NB4 (cell line): ENCODE measurements around the gene KRT85.

Experiments
- DNase-seq: peaks from one replicate; pipeline ENCODE4 v3.0.0; 2010; ENCODE audit warnings: low read depth
- H3K4me3 ChIP-seq: one replicate; pipeline ENCODE4 v1.5.1; 2011; ENCODE audit warnings: mild to moderate bottlenecking, low read depth, low read length, moderate library complexity
- MYC ChIP-seq: IDR thresholded peaks from 2 replicates; pipeline ENCODE4 v1.6.1; 2011; ENCODE audit warnings: low read depth, low read length
- POLR2A ChIP-seq: IDR thresholded peaks from 2 replicates; pipeline ENCODE4 v1.6.1; 2011; ENCODE audit warnings: mild to moderate bottlenecking; ENCODE audit not compliant: insufficient read length; ENCODE audit errors: extremely low read depth
- TF ChIP-seq, protein P1 (sequence below): IDR thresholded peaks from 2 replicates; pipeline ENCODE4 v1.6.1; 2011; ENCODE audit warnings: low read depth, low read length
- TF ChIP-seq, protein P2 (sequence below): IDR thresholded peaks from one replicate; pipeline ENCODE4 v1.5.1; 2012; ENCODE audit warnings: low read depth, low read length

The KRT85 gene

DNA sequence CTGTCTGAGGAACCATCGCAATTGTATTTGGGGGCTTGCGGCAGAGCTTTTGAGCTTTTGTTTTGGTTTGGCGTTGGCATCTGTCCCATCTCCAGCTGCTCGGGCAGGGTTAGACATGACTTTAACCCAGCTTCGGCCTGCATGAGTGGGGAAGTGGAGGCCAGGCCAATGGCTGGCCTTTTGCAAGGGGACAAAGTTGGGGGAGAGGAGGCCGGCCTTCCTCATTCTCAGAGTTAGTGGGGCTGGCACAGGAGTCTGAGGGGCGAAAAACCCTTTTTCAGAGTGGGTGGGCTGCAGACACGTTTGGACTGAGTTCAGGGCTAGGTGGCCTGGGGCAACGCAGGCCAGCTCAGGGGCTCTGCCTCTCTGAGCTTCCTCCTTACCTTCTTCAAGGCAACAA, 33.6 kb upstream of the KRT85 start:
- no peak for DNase-seq
- H3K4me3 ChIP-seq: no peak overlapping the region
- TF ChIP-seq, protein P1, sequence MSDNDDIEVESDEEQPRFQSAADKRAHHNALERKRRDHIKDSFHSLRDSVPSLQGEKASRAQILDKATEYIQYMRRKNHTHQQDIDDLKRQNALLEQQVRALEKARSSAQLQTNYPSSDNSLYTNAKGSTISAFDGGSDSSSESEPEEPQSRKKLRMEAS: no peak
- TF ChIP-seq MYC (no peak), POLR2A (no peak)
- TF ChIP-seq, protein P2, sequence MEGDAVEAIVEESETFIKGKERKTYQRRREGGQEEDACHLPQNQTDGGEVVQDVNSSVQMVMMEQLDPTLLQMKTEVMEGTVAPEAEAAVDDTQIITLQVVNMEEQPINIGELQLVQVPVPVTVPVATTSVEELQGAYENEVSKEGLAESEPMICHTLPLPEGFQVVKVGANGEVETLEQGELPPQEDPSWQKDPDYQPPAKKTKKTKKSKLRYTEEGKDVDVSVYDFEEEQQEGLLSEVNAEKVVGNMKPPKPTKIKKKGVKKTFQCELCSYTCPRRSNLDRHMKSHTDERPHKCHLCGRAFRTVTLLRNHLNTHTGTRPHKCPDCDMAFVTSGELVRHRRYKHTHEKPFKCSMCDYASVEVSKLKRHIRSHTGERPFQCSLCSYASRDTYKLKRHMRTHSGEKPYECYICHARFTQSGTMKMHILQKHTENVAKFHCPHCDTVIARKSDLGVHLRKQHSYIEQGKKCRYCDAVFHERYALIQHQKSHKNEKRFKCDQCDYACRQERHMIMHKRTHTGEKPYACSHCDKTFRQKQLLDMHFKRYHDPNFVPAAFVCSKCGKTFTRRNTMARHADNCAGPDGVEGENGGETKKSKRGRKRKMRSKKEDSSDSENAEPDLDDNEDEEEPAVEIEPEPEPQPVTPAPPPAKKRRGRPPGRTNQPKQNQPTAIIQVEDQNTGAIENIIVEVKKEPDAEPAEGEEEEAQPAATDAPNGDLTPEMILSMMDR: no peak

DNA sequence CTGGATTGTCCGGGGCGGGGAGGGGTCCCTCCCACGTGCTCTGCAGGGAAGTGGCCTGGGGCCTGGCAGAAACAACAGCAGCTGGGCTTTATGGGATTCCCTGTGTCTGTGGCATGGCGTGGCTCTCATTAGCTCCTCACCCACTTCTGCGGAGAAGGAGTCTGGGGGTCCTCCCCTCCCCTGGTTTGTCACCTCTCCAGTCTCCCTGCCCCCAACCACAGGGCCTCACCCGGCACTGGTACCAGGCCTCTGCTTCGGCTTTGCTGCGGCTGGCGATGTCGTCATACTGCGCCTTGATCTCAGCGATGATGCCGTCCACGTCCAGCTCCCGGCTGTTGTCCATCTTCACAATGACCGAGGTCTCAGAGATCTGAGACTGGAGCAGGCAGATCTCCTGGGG, 32.5 kb upstream of the KRT85 start:
- no peak overlapping the region for H3K4me3 ChIP-seq
- TF ChIP-seq MYC: no peak
- TF ChIP-seq, protein P1: no peak
- TF ChIP-seq, protein P2: no peak
- TF ChIP-seq POLR2A: no peak
- DNase-seq: no peak

DNA sequence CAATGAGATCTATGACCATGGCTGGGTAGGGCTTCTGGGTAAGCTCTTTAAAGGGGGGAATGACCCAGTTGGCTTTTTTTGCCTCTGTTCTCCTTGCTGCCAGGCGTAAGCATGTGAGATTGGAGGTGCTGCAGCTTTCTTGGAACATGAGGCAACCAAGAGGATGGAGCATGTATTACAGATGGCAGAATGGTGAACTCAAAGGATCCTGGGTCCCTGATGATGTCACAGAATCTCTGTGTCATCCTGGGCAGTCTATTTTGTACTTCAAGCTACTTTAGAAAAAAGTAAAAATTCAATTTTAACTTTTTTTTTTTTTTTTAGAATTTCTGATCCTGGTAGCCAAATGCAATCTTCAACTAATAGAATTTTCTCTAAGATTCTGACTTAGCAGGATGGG, 30.9 kb upstream of the KRT85 start:
- DNase-seq: no peak
- no peak overlapping the region for H3K4me3 ChIP-seq
- TF ChIP-seq, protein P1: no peak
- TF ChIP-seq POLR2A: no peak
- TF ChIP-seq, protein P2: no peak
- TF ChIP-seq MYC: no peak

DNA sequence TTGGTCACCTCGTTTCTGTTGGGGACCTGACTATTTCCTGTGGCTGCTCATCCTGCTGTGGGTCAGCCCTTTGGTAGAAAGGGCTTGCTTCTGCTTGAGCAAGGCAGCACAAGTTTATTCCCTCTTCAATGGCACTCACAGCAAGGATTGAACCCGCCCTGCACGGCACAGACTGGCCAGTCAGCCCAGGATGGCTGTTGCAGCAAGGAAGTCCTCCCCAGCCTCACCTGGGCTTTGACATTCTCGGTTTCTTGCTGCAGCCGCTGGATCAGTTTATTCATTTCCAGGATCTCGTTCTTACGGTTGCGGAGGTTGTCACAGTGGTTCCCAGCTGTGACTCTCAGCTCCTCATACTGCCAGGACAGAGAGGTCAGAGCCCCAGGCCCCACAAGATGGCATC, 29.4 kb upstream of the KRT85 start:
- TF ChIP-seq, protein P1: no peak
- TF ChIP-seq, protein P2: no peak
- TF ChIP-seq POLR2A: no peak
- TF ChIP-seq MYC: no peak
- no peak overlapping the region for H3K4me3 ChIP-seq
- DNase-seq: no peak

DNA sequence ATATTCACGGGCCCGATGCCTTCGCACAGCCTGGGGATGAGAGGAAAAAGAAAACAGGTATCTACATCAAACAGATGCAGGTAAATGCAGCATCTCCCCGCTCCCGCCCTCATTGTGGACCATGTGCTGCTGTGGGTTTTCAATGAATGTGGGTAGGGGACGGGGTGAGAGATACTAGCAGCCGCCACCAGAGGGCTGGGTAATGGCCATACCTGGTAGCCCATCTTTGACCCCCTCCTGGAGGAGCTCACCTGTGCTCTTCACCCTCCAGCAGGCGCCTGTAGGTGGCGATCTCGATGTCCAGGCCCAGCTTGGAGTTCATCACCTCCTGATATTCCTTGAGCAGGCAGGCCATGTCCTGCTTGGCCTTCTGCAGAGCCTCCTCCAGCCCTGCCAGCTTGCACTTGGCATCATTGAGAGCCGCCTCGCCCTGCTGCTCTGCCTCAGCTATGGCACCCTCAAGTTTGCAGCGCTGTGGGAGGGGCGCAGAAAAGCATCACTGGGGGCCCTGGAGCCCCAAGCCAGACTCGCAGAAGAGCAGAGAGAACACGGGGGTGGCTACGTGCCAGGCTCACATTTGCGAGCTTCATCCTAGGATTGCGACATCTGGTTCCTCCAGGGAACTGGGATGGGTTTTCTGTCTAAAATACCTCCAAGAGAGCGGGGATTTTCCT, 28.6 kb upstream of the KRT85 start:
- DNase-seq: no peak
- no peak overlapping the region for H3K4me3 ChIP-seq
- TF ChIP-seq, protein P1: no peak
- TF ChIP-seq MYC (no peak), POLR2A (no peak)
- TF ChIP-seq, protein P2: peak; percentile 37

DNA sequence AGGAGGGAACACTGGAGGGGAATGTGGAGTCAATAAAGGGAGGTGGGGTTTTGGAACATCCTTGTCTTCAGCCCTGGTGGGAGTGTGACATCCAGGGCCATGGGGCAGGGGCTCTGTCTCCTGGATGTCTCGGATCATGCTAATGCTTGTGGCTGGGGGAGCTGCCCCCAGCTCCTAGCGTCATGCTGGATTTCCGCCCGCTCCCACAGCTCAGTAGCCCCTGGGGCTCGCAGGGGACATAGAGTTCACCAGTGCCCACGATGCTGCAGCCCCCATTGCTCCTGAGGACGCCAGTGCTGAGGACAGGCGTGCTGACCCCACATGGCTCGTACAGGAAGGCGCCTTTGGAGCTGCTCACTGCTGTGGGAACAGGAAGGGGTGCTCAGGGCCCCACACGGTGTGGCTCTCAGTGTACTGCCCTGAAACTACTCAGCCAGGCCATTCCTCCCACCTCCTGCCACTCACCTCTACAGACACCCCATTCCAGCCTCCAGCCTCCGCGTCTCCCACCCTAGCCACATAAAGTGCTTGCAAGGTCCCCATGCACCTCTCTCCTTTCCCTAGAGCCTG, 27.6 kb upstream of the KRT85 start:
- TF ChIP-seq, protein P1: no peak
- TF ChIP-seq, protein P2: no peak
- TF ChIP-seq MYC: no peak
- DNase-seq: no peak
- no peak overlapping the region for H3K4me3 ChIP-seq
